ENCODE results near the gene PNLIPRP2.

PNLIPRP2 gene

GRCh38 chr10:116655568-116655967 is 34.8 kb downstream of the PNLIPRP2 start:
- DNase-seq (ENCODE audit: low read depth in 2 of 2) = no peak

- DNase-seq (ENCODE audit: low read depth in 2 of 2) = no peak
Observed at GRCh38 chr10:116656044-116656443, 35.3 kb downstream of the PNLIPRP2 start.

GRCh38 chr10:116657863-116658551 is 37.3 kb downstream of the PNLIPRP2 start:
- DNase-seq (ENCODE audit: low read depth in 2 of 2) = no peak

- DNase-seq (ENCODE audit: low read depth in 2 of 2) = no peak
Observed at GRCh38 chr10:116659049-116659670, 38.4 kb downstream of the PNLIPRP2 start.

GRCh38 chr10:116660860-116661259 is 40.1 kb downstream of the PNLIPRP2 start:
- DNase-seq (ENCODE audit: low read depth in 2 of 2) = no peak

- DNase-seq (ENCODE audit: low read depth in 2 of 2) = no peak
Observed at GRCh38 chr10:116663342-116663741, 42.6 kb downstream of the PNLIPRP2 start.

- no peak for DNase-seq (ENCODE audit: low read depth in 2 of 2)
Observed at GRCh38 chr10:116664631-116665030, 43.9 kb downstream of the PNLIPRP2 start.

- DNase-seq (ENCODE audit: low read depth in 2 of 2) = no peak
Observed at GRCh38 chr10:116665541-116666125, 44.9 kb downstream of the PNLIPRP2 start.

- DNase-seq (ENCODE audit: low read depth in 2 of 2) = no peak
Observed at GRCh38 chr10:116667484-116667883, 46.7 kb downstream of the PNLIPRP2 start.

- no peak for DNase-seq (ENCODE audit: low read depth in 2 of 2)
Observed at GRCh38 chr10:116668018-116668417, 47.3 kb downstream of the PNLIPRP2 start.

- DNase-seq (ENCODE audit: low read depth in 2 of 2) = no peak
Observed at GRCh38 chr10:116668446-116668845, 47.7 kb downstream of the PNLIPRP2 start.

GRCh38 chr10:116669080-116669479 is 48.3 kb downstream of the PNLIPRP2 start:
- DNase-seq (ENCODE audit: low read depth in 2 of 2) = no peak

- no peak for DNase-seq (ENCODE audit: low read depth in 2 of 2)
Observed at GRCh38 chr10:116669832-116670644, 49.3 kb downstream of the PNLIPRP2 start.

- no peak for DNase-seq (ENCODE audit: low read depth in 2 of 2)
Observed at GRCh38 chr10:116670706-116671105, 50.0 kb downstream of the PNLIPRP2 start.

- DNase-seq (ENCODE audit: low read depth in 2 of 2) = no peak
Observed at GRCh38 chr10:116671274-116671926, 50.6 kb downstream of the PNLIPRP2 start.

- no peak for DNase-seq (ENCODE audit: low read depth in 2 of 2)
Observed at GRCh38 chr10:116672891-116673290, 52.1 kb downstream of the PNLIPRP2 start.

- DNase-seq (ENCODE audit: low read depth in 2 of 2) = no peak
Observed at GRCh38 chr10:116673866-116674265, 53.1 kb downstream of the PNLIPRP2 start.

- DNase-seq (ENCODE audit: low read depth in 2 of 2) = no peak
Observed at GRCh38 chr10:116674901-116675423, 54.2 kb downstream of the PNLIPRP2 start.

- no peak for DNase-seq (ENCODE audit: low read depth in 2 of 2)
Observed at GRCh38 chr10:116676118-116676517, 55.4 kb downstream of the PNLIPRP2 start.

GRCh38 chr10:116676633-116677032 is 55.9 kb downstream of the PNLIPRP2 start:
- DNase-seq (ENCODE audit: low read depth in 2 of 2) = no peak

GRCh38 chr10:116679351-116679750 is 58.6 kb downstream of the PNLIPRP2 start:
- no peak for DNase-seq (ENCODE audit: low read depth in 2 of 2)

GRCh38 chr10:116683166-116683565 is 62.4 kb downstream of the PNLIPRP2 start:
- no peak for DNase-seq (ENCODE audit: low read depth in 2 of 2)

Data from activated CD4-positive, alpha-beta T cell treated with anti-CD3 and anti-CD28 coated beads for 24 hours (primary cell).